Ishikawa (cell line): Measurements from ENCODE around the gene SLC66A1.

Experiments used
- ZBTB7A ChIP-seq: IDR thresholded peaks from 2 replicates; pipeline ENCODE4 v1.6.1; 2012; ENCODE audit warnings: low read depth
- TF ChIP-seq, protein P1 (sequence below): IDR thresholded peaks from 2 replicates; pipeline ENCODE4 v1.6.1; 2012
- TF ChIP-seq, protein P2 (sequence below): IDR thresholded peaks from 2 replicates; pipeline ENCODE4 v1.6.1; 2012; ENCODE audit warnings: low read depth, mild to moderate bottlenecking

DNA sequence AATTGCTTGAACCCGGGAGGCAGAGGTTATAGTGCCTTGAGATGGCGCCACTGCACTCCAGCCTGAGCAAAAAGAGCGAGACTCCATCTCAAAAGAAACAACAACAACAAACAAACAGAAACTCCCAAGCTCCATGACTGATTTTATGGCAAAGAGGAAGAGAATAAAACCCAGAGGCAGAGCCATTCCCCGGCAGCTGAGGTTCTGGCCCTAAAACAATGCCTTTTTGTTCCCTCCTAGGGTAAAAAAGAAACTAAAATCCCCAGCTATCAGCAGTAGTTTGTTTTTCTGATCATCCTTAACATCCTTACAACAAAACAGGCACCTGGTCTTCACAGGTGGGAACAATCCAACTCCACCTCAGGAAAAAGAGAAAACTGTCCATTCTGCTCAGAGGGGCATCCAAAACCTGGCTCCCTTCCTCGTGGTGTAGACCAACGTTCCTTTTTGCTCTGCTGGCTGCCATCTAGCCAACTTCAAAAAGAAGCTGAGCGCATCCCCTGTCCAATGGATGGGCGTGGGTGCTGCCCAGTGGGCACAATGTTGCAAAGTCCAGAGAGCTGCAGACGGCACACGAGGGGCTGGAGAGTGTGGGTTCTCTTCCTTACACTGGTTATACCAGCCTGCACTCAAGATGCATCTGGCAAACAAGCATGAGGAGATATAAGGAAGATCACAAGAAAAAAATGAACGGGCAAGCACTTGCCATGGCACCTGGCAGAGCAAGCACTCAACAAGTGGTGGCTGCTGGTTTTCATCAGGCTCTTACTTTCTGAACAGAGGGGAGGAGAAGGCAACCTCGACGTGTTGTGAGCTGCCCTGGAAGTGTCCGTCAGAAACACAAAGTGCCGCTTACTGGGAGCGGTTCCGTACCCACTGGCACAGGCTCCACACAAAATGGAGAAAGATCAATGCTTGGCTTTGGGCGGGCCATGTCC, 54.7 kb downstream of the SLC66A1 start:
- TF ChIP-seq, protein P1, sequence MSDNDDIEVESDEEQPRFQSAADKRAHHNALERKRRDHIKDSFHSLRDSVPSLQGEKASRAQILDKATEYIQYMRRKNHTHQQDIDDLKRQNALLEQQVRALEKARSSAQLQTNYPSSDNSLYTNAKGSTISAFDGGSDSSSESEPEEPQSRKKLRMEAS: no peak
- TF ChIP-seq, protein P2, sequence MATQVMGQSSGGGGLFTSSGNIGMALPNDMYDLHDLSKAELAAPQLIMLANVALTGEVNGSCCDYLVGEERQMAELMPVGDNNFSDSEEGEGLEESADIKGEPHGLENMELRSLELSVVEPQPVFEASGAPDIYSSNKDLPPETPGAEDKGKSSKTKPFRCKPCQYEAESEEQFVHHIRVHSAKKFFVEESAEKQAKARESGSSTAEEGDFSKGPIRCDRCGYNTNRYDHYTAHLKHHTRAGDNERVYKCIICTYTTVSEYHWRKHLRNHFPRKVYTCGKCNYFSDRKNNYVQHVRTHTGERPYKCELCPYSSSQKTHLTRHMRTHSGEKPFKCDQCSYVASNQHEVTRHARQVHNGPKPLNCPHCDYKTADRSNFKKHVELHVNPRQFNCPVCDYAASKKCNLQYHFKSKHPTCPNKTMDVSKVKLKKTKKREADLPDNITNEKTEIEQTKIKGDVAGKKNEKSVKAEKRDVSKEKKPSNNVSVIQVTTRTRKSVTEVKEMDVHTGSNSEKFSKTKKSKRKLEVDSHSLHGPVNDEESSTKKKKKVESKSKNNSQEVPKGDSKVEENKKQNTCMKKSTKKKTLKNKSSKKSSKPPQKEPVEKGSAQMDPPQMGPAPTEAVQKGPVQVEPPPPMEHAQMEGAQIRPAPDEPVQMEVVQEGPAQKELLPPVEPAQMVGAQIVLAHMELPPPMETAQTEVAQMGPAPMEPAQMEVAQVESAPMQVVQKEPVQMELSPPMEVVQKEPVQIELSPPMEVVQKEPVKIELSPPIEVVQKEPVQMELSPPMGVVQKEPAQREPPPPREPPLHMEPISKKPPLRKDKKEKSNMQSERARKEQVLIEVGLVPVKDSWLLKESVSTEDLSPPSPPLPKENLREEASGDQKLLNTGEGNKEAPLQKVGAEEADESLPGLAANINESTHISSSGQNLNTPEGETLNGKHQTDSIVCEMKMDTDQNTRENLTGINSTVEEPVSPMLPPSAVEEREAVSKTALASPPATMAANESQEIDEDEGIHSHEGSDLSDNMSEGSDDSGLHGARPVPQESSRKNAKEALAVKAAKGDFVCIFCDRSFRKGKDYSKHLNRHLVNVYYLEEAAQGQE: no peak
- TF ChIP-seq ZBTB7A: no peak
